Kidney epithelial cell (primary cell): ENCODE measurements around the gene CFAP99. TPM values are rescaled to one million over a fixed set of nuclear protein-coding genes. Genes with fewer than 3 reads are reported as not detected.
"Not testable (repeated sequence)": the region's sequence is repeated elsewhere in the genome, so short reads cannot be mapped to it uniquely, and the experiment has no call there.

Source experiments
- DNase-seq: peaks from one replicate; pipeline ENCODE4 v3.0.0-alpha.2; 2010; ENCODE audit warnings: low read depth
- H3K27me3 ChIP-seq: 2 replicates; pipeline ENCODE4 v1.6.0; 2011; ENCODE audit warnings: low read length; ENCODE audit not compliant: control insufficient read depth, insufficient read depth
- H3K36me3 ChIP-seq: 2 replicates; pipeline ENCODE4 v1.5.1; 2011; ENCODE audit warnings: low read length; ENCODE audit not compliant: control insufficient read depth, insufficient read depth
- H3K4me3 ChIP-seq: 2 replicates; pipeline ENCODE4 v1.5.1; 2011; ENCODE audit warnings: low read depth, mild to moderate bottlenecking, control low read depth, low read length
- CTCF ChIP-seq: IDR thresholded peaks from 2 replicates; pipeline ENCODE4 v1.5.1; 2011; ENCODE audit warnings: mild to moderate bottlenecking, moderate library complexity, low read length, control low read depth, inconsistent platforms; ENCODE audit not compliant: insufficient read depth, poor library complexity, severe bottlenecking
- total RNA-seq: library from RNA; depleted of rRNA; stranded (reverse); fragments of >200 nt; gene quantifications from 2 replicates; pipeline ENCODE4 v1.2.3, GENCODE V29; 2015

The CFAP99 gene
- total RNA-seq, 1 donor from 2014 or later = not detected

GRCh38 chr4:2427383-2428334 lies 8.9 kb downstream of the CFAP99 start:
- DNase-seq = no peak
- Histone ChIP-seq H3K4me3 (no peak overlapping the region), H3K36me3 (no peaks in the 10 kb centered on the region), H3K27me3 (peaks cover 11% of the 10 kb centered on the region)
- no peak for TF ChIP-seq CTCF

GRCh38 chr4:2428496-2429213 lies 9.9 kb downstream of the CFAP99 start:
- H3K4me3 ChIP-seq = no peak overlapping the region
- no peak for TF ChIP-seq CTCF
- no peak for DNase-seq
- H3K27me3 ChIP-seq = peaks cover 8% of the 10 kb centered on the region
- no peaks in the 10 kb centered on the region for H3K36me3 ChIP-seq

GRCh38 chr4:2429945-2430757 lies 11.4 kb downstream of the CFAP99 start:
- not testable (repeated sequence) for DNase-seq

GRCh38 chr4:2432004-2432403 lies 13.2 kb downstream of the CFAP99 start:
- Histone ChIP-seq H3K36me3 (no peaks in the 10 kb centered on the region), H3K4me3 (no peak overlapping the region), H3K27me3 (peaks cover 11% of the 10 kb centered on the region)
- no peak for DNase-seq
- no peak for TF ChIP-seq CTCF

More at GRCh38 chr4:2429945-2430757, 11.4 kb downstream of the CFAP99 start:
- not testable (repeated sequence) for H3K36me3 ChIP-seq, H3K4me3 ChIP-seq
- peaks cover 11% of the 10 kb centered on the region for H3K27me3 ChIP-seq

- no peak overlapping the region for H3K4me3 ChIP-seq
- no peak for TF ChIP-seq CTCF
- no peak for DNase-seq
- H3K36me3 ChIP-seq = no peaks in the 10 kb centered on the region
- H3K27me3 ChIP-seq = peaks cover 12% of the 10 kb centered on the region
Measured at GRCh38 chr4:2432991-2433530, 14.3 kb downstream of the CFAP99 start.
